NCI-H1048 (cell line): ENCODE results near the gene TNFAIP8L3.

Source experiments
- DNase-seq: peaks from one replicate; lab custom pipeline; 2025; lab: John Stamatoyannopoulos, UW

Gene TNFAIP8L3

GRCh38 chr15:51089699-51090453 is 4.8 kb downstream of the TNFAIP8L3 start:
- DNase-seq, result no peak

- no peak for DNase-seq
Observed at GRCh38 chr15:51089041-51089440, 5.7 kb downstream of the TNFAIP8L3 start.

GRCh38 chr15:51088585-51088984 is 6.1 kb downstream of the TNFAIP8L3 start:
- no peak for DNase-seq

GRCh38 chr15:51087513-51087912 is 7.2 kb downstream of the TNFAIP8L3 start:
- DNase-seq, result no peak

GRCh38 chr15:51086409-51086808 is 8.3 kb downstream of the TNFAIP8L3 start:
- no peak for DNase-seq

- DNase-seq, result no peak
Observed at GRCh38 chr15:51085764-51086163, 8.9 kb downstream of the TNFAIP8L3 start.

GRCh38 chr15:51083641-51084166 is 11.0 kb downstream of the TNFAIP8L3 start:
- no peak for DNase-seq

- no peak for DNase-seq
Observed at GRCh38 chr15:51082246-51082645, 12.5 kb downstream of the TNFAIP8L3 start.

- DNase-seq, result no peak
Observed at GRCh38 chr15:51080286-51080685, 14.4 kb downstream of the TNFAIP8L3 start.

GRCh38 chr15:51079226-51079625 is 15.5 kb downstream of the TNFAIP8L3 start:
- no peak for DNase-seq

- DNase-seq, result no peak
Observed at GRCh38 chr15:51077221-51078153, 17.2 kb downstream of the TNFAIP8L3 start.

- no peak for DNase-seq
Observed at GRCh38 chr15:51076524-51077220, 18.0 kb downstream of the TNFAIP8L3 start.

GRCh38 chr15:51075826-51076523 is 18.7 kb downstream of the TNFAIP8L3 start:
- no peak for DNase-seq

- DNase-seq, result no peak
Observed at GRCh38 chr15:51075364-51075763, 19.3 kb downstream of the TNFAIP8L3 start.

GRCh38 chr15:51074926-51075325 is 19.8 kb downstream of the TNFAIP8L3 start:
- no peak for DNase-seq

GRCh38 chr15:51071578-51071977 is 23.1 kb downstream of the TNFAIP8L3 start:
- DNase-seq, result no peak

GRCh38 chr15:51069983-51070382 is 24.7 kb downstream of the TNFAIP8L3 start:
- no peak for DNase-seq

- DNase-seq, result no peak
Observed at GRCh38 chr15:51067510-51067909, 27.2 kb downstream of the TNFAIP8L3 start.

- no peak for DNase-seq
Observed at GRCh38 chr15:51065781-51066180, 28.9 kb downstream of the TNFAIP8L3 start.

GRCh38 chr15:51065261-51065660 is 29.4 kb downstream of the TNFAIP8L3 start:
- DNase-seq, result no peak

- no peak for DNase-seq
Observed at GRCh38 chr15:51062736-51063135, 32.0 kb downstream of the TNFAIP8L3 start.
